ENCODE data around the gene UGCG.

GRCh38 chr9:111943200-111943599 is 46.6 kb downstream of the UGCG start:
- TF ChIP-seq CTCF (IDR thresholded peaks at IDR 0.05): no peak
- TF ChIP-seq POLR2A (IDR thresholded peaks at IDR 0.05): no peak
- TF ChIP-seq POLR2AphosphoS5 (IDR thresholded peaks at IDR 0.05): no peak

All from breast epithelium (tissue), 3 donors.